Body of pancreas (tissue), 4 donors: ENCODE measurements around the gene H1-8. TPM values are rescaled to one million over a fixed set of nuclear protein-coding genes. Genes with fewer than 3 reads are reported as not detected.
"Not testable (repeated sequence)": the region's sequence is repeated elsewhere in the genome, so short reads cannot be mapped to it uniquely, and the experiment has no call there.

ENCODE experiments used
- ATAC-seq: fragments of 150-250 bp; one replicate; pipeline ENCODE4 v1.9.1; 2016
- DNase-seq, 4 donors: peaks; one replicate each; pipeline ENCODE4 v3.0.0-alpha.2; 2019
- H3K27ac ChIP-seq, 4 donors: fragments of 200-600 bp; sonication (generic); 1 replicate in 3 of 4; 2 replicates in 1 of 4; pipeline versions ENCODE4 v1.5.1 to v1.6.1; 2016 to 2019; ENCODE audit warnings: mild to moderate bottlenecking in 1 of 4, mixed read lengths in 1 of 4, moderate library complexity in 1 of 4
- H3K27me3 ChIP-seq, 2 donors: fragments of 200-600 bp; sonication (generic); one replicate each; pipeline ENCODE4 v1.6.0; 2016; ENCODE audit warnings: mild to moderate bottlenecking in 1 of 2
- H3K36me3 ChIP-seq, 2 donors: fragments of 200-600 bp; sonication (generic); replicated peaks in 1 of 2; 2 replicates each; pipeline ENCODE4 v1.5.1; 2016; ENCODE audit warnings: low read depth in 2 of 2; ENCODE audit not compliant: insufficient read depth in 1 of 2
- H3K4me1 ChIP-seq: fragments of 200-600 bp; sonication (generic); one replicate; pipeline ENCODE4 v1.6.0; 2016
- H3K4me3 ChIP-seq, 2 donors: fragments of 200-600 bp; sonication (generic); 1 replicate in 1 of 2; 2 replicates in 1 of 2; pipeline ENCODE4 v1.5.1; 2016 to 2019
- H3K9me3 ChIP-seq, 3 donors: fragments of 200-600 bp; sonication (generic); 1 replicate in 2 of 3; 2 replicates in 1 of 3; pipeline ENCODE4 v1.5.1; 2016
- CTCF ChIP-seq, 7 experiments: fragments of 450-650 bp in 4 of 7; fragments of 200-600 bp in 3 of 7; sonication (generic) in 3 of 7; IDR thresholded peaks; one replicate each; pipeline ENCODE4 v1.5.1; 2016 to 2019; ENCODE audit warnings: antibody characterized with exemption in 7 of 7
- POLR2A ChIP-seq, 3 donors: fragments of 450-650 bp; IDR thresholded peaks; one replicate each; pipeline ENCODE4 v1.6.1; 2016; ENCODE audit warnings: antibody characterized with exemption in 3 of 3, mild to moderate bottlenecking in 2 of 3
- WGBS, 2 donors: methylation state at CpG; one replicate each; pipeline ENCODE4 v1.1.5; 2017; 5-methylcytosine and 5-hydroxymethylcytosine counted together
- intact Hi-C: fragments of 100-400 bp; cut with DNase I; formaldehyde crosslinking; loops from one replicate; pipeline ENCODE4 v1.15.1; 2023
- total RNA-seq, 2 donors: library from RNA; depleted of rRNA; stranded (reverse); fragments of >200 nt; gene quantifications; one replicate each; pipeline ENCODE4 v1.1.0, GENCODE V29; 2016

The H1-8 gene, protein sequence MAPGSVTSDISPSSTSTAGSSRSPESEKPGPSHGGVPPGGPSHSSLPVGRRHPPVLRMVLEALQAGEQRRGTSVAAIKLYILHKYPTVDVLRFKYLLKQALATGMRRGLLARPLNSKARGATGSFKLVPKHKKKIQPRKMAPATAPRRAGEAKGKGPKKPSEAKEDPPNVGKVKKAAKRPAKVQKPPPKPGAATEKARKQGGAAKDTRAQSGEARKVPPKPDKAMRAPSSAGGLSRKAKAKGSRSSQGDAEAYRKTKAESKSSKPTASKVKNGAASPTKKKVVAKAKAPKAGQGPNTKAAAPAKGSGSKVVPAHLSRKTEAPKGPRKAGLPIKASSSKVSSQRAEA
- not detected for total RNA-seq

GRCh38 chr3:129543156-129543790, at the start of gene H1-8:
Gene H1-8 (plus strand): TSS chr3:129543175. CDS start chr3:129543219, 44 bp downstream.
- no peaks in the 10 kb centered on the region for H3K27me3 ChIP-seq
- ATAC-seq (no peak), DNase-seq (no peak)
- no peaks in the 10 kb centered on the region for H3K9me3 ChIP-seq
- H3K4me1 ChIP-seq, result peaks cover 2% of the 10 kb centered on the region
- intact Hi-C loops, result no loop called here
- H3K36me3 ChIP-seq, result no peaks in the 10 kb centered on the region
- TF ChIP-seq CTCF (IDR thresholded peaks at IDR 0.05) (no peak), POLR2A (IDR thresholded peaks at IDR 0.05) (no peak)
- 88 to 91% methylated on average over 8 to 16 of the region's 16 CpGs for WGBS, 2 donors
- H3K27ac ChIP-seq, result no peak within 1 kb of the TSS
- no peak within 1 kb of the TSS for H3K4me3 ChIP-seq

DNA sequence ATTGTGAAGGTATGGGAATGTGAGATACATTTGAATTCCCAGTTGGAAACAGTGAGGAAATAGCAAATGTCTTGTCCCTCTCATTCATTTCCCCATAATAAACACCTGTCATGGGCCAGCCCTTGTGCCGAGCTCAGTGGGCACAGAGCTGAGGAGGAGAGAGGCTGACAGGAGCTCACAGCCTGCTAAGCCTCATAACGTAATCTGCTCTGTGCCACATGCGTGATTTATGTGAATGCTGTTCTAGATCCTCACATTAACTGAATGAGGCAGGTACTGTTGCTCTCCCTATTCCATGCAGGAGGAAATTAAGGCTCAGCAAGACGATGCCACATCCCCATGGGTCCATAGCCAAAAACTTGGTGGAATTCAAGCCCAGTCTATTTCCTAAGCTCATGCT, 49.8 kb upstream of the H1-8 start:
- WGBS, 2 donors, result 94% methylated on average over 4 of the region's 4 CpGs
- intact Hi-C loops, result no loop called here
- H3K27me3 ChIP-seq, result no peaks in the 10 kb centered on the region
- peaks cover 0 to 1% of the 10 kb centered on the region in 2 donors for H3K36me3 ChIP-seq
- TF ChIP-seq POLR2A (IDR thresholded peaks at IDR 0.05) (no peak), CTCF (IDR thresholded peaks at IDR 0.05) (no peak)
- ATAC-seq (no peak), DNase-seq (no peak)
- H3K4me1 ChIP-seq, result peaks cover 6% of the 10 kb centered on the region
- H3K4me3 ChIP-seq, result no peak overlapping the region
- no peaks in the 10 kb centered on the region for H3K9me3 ChIP-seq
- no peak overlapping the region for H3K27ac ChIP-seq

- H3K9me3 ChIP-seq, H3K36me3 ChIP-seq, ATAC-seq, H3K27me3 ChIP-seq, H3K4me3 ChIP-seq, DNase-seq, intact Hi-C loops, H3K4me1 ChIP-seq: not testable (repeated sequence)
- H3K27ac ChIP-seq, result peak overlapping the region in 3 of 4 donors; percentile 15 to 62 (median 15)
- WGBS, 2 donors, result 67 to 81% methylated on average over 5 of the region's 5 CpGs
These were observed 48.5 kb upstream of the H1-8 start for GRCh38 chr3:129494499-129494898.

DNA sequence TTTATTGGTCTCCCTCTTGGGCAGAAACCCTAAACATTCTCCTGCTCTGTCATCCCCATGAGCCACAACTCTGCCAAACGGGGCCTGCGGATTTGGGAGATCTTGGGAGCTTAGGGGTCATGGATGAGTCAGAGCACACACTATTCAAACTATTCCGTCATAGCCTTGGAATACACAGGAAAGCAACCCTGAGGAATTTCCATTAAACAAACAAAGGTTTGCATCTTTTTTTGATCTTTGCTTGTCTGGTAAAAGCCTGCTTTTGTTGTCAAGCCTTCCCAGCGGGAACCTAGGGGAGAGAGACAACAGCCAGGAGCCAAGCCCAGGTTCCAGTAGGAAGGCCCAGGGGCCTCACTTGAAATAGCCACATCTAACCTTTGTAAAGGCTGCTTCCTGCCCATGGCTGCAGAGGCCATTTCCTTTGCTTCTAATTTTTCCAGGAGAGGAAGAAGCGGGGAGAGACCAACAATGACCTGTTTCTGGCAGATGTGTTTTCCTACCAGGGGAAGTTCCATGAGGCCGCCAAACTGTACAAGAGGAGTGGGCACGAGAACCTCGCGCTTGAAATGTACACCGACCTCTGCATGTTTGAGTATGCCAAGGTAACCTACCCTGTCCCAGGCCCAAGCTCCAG, 47.9 kb upstream of the H1-8 start:
- H3K36me3 ChIP-seq, H3K4me1 ChIP-seq, H3K27me3 ChIP-seq, H3K9me3 ChIP-seq, DNase-seq, H3K4me3 ChIP-seq, intact Hi-C loops: not testable (repeated sequence)
- ATAC-seq, result peak; percentile 55
- 71 to 83% methylated on average over 6 to 10 of the region's 10 CpGs for WGBS, 2 donors
- H3K27ac ChIP-seq, result peak overlapping the region in 3 of 4 donors; percentile 6 to 62 (median 15)

GRCh38 chr3:129497876-129498275, 45.1 kb upstream of the H1-8 start:
- H3K4me3 ChIP-seq, H3K36me3 ChIP-seq, ATAC-seq, H3K9me3 ChIP-seq, intact Hi-C loops, H3K27ac ChIP-seq, DNase-seq, H3K4me1 ChIP-seq, H3K27me3 ChIP-seq: not testable (repeated sequence)
- 74 to 80% methylated on average over 2 of the region's 2 CpGs for WGBS, 2 donors

DNA sequence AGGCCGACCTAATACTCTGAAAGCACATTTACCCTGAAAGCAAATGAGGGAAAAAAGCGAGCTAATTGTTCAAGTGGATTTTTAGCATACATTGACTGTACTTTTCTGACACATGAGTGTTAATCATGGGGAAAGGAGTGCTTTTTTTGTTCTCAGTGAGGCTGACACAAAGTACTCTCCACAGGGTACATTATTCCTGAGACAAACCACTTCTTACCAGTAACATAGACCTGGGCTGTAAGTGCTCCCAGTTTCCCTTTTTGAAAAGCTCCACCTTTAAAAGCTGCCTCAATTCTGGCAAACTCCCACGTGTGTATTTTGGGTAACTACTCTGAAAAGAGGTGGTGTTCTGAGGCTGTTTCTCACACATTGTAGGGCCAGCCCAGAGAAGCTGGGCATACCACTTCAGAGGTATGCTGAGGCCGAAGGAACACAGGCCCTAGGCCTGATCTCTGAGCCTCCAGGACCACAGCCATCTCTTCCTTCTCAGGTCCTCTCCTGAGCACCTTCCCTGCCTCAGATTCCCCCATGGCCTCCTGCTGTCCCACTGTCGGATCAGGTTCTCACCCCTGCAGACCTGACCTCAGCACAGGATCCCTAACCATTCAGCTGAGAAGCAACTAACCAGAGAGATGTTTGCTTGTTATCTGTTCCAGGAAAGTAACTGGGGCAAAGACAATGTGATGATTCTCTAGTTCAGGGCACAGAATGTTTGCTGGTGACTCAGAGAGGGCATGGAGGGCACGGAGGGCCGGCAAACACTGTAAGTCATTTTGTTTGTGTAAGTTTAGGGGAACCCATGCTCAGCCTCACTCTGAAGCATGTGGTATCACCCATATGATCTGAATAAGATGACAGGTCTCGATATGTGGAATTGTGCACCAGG, 44.1 kb upstream of the H1-8 start:
- intact Hi-C loops, H3K27ac ChIP-seq, H3K9me3 ChIP-seq, H3K27me3 ChIP-seq, ATAC-seq, H3K4me3 ChIP-seq, DNase-seq, H3K4me1 ChIP-seq, H3K36me3 ChIP-seq: not testable (repeated sequence)
- 76 to 80% methylated on average over 7 to 8 of the region's 8 CpGs for WGBS, 2 donors

DNA sequence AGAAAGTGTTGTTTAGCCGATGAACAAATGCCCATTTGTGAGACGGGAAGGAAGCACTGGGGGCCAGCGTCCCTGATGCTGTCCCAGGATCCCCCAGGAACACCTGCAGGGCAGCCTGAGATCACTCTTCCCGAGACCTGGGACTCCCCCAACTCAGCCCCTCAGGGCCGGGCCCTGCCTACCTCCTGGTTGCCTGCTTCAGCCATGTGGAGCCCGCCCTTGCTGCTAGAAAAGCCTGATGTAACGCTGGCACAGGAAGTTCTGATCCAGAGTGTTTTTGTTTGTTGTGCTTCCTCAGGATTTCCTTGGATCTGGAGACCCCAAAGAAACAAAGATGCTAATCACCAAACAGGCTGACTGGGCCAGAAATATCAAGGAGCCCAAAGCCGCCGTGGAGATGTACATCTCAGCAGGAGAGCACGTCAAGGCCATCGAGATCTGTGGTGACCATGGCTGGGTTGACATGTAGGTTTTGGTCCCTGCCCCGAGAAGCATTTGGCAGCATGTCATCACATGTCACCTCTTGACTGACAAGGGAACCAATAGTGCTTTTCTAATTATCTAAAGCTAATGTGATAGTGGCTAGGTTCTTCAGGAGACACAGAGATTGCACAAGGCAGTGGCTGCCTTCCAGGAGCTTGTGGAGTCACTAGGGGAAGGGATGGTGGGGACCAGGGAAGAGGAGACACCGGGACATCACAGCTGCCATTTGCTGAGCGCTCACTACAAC, 43.2 kb upstream of the H1-8 start:
- H3K9me3 ChIP-seq, H3K4me3 ChIP-seq, H3K27ac ChIP-seq, intact Hi-C loops, ATAC-seq, H3K27me3 ChIP-seq, DNase-seq, H3K4me1 ChIP-seq: not testable (repeated sequence)
- WGBS, 2 donors, result 83 to 87% methylated on average over 13 to 14 of the region's 14 CpGs
- H3K36me3 ChIP-seq, result peaks cover 0 to 11% of the 10 kb centered on the region in 2 donors
